ENCODE measurements around the gene SHROOM2.
"Not testable (repeated sequence)": the region's sequence is repeated elsewhere in the genome, so short reads cannot be mapped to it uniquely, and the experiment has no call there.

The SHROOM2 gene

GRCh38 chrX:9797384-9798360 is 11.4 kb downstream of the SHROOM2 start:
- intact Hi-C loops (cut with DNase I; ENCODE audit: low total_unique reads) = no loop called here
- H3K9me3 ChIP-seq = peaks cover 0 to 28% (median 23%) of the 10 kb centered on the region in 3 donors
- no peak overlapping the region for H3K27ac ChIP-seq
- H3K4me3 ChIP-seq = no peak overlapping the region
- DNase-seq = no peak
- H3K4me1 ChIP-seq = no peaks in the 10 kb centered on the region
- TF ChIP-seq, protein P1, sequence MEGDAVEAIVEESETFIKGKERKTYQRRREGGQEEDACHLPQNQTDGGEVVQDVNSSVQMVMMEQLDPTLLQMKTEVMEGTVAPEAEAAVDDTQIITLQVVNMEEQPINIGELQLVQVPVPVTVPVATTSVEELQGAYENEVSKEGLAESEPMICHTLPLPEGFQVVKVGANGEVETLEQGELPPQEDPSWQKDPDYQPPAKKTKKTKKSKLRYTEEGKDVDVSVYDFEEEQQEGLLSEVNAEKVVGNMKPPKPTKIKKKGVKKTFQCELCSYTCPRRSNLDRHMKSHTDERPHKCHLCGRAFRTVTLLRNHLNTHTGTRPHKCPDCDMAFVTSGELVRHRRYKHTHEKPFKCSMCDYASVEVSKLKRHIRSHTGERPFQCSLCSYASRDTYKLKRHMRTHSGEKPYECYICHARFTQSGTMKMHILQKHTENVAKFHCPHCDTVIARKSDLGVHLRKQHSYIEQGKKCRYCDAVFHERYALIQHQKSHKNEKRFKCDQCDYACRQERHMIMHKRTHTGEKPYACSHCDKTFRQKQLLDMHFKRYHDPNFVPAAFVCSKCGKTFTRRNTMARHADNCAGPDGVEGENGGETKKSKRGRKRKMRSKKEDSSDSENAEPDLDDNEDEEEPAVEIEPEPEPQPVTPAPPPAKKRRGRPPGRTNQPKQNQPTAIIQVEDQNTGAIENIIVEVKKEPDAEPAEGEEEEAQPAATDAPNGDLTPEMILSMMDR (IDR thresholded peaks at IDR 0.05) = no peak
- no peaks in the 10 kb centered on the region for H3K27me3 ChIP-seq
- H3K36me3 ChIP-seq = no peaks in the 10 kb centered on the region

- no peak overlapping the region for H3K27ac ChIP-seq
- no peaks in the 10 kb centered on the region for H3K36me3 ChIP-seq
- intact Hi-C loops (cut with DNase I; ENCODE audit: low total_unique reads) = no loop called here
- peaks cover 0 to 17% (median 8%) of the 10 kb centered on the region in 3 donors for H3K9me3 ChIP-seq
- TF ChIP-seq, protein P1 (IDR thresholded peaks at IDR 0.05) = no peak
- no peak for DNase-seq
- no peaks in the 10 kb centered on the region for H3K27me3 ChIP-seq
- no peak overlapping the region for H3K4me3 ChIP-seq
- no peaks in the 10 kb centered on the region for H3K4me1 ChIP-seq
Observed at GRCh38 chrX:9802737-9803136, 16.5 kb downstream of the SHROOM2 start.

GRCh38 chrX:9804444-9804843 is 18.2 kb downstream of the SHROOM2 start:
- TF ChIP-seq, protein P1 (IDR thresholded peaks at IDR 0.05) = no peak
- Histone ChIP-seq H3K36me3 (no peaks in the 10 kb centered on the region), H3K4me3 (no peak overlapping the region), H3K27ac (no peak overlapping the region), H3K9me3 (peaks cover 0 to 17% (median 8%) of the 10 kb centered on the region in 3 donors), H3K4me1 (no peaks in the 10 kb centered on the region), H3K27me3 (no peaks in the 10 kb centered on the region)
- DNase-seq = no peak
- intact Hi-C loops (cut with DNase I; ENCODE audit: low total_unique reads) = no loop called here

- no peaks in the 10 kb centered on the region for H3K4me1 ChIP-seq
- TF ChIP-seq, protein P1 (IDR thresholded peaks at IDR 0.05) = no peak
- no peak overlapping the region for H3K4me3 ChIP-seq
- H3K36me3 ChIP-seq = no peaks in the 10 kb centered on the region
- intact Hi-C loops (cut with DNase I; ENCODE audit: low total_unique reads) = no loop called here
- DNase-seq = no peak
- H3K27me3 ChIP-seq = no peaks in the 10 kb centered on the region
- H3K9me3 ChIP-seq = peaks cover 0 to 4% (median 0%) of the 10 kb centered on the region in 3 donors
- no peak overlapping the region for H3K27ac ChIP-seq
Observed at GRCh38 chrX:9805956-9806355, 19.7 kb downstream of the SHROOM2 start.

- H3K4me1 ChIP-seq = no peaks in the 10 kb centered on the region
- no peaks in the 10 kb centered on the region for H3K36me3 ChIP-seq
- no peak overlapping the region for H3K4me3 ChIP-seq
- H3K27ac ChIP-seq = no peak overlapping the region
- TF ChIP-seq, protein P1 (IDR thresholded peaks at IDR 0.05) = no peak
- no peaks in the 10 kb centered on the region for H3K27me3 ChIP-seq
- intact Hi-C loops (cut with DNase I; ENCODE audit: low total_unique reads) = no loop called here
- DNase-seq = no peak
- no peaks in the 10 kb centered on the region for H3K9me3 ChIP-seq
Observed at GRCh38 chrX:9807355-9808182, 21.3 kb downstream of the SHROOM2 start.

DNA sequence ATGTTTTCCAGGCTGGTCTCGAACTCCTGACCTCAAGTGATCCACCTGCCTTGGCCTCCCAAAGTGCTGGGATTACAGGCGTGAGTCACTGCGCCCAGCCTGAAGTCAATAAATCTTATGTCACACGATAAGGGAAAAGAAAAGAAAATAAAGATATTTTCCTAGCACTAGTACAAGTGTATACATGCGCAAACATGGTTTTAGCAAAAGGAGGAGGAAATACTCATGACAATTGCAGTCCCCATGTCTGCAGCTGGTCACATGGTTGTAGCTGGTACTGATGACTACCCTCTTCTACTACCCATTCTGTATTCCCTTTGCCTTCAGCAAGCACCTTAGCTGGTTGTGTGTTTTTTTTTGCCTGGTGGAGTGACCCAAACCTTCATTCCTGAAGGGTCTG is 23.6 kb downstream of the SHROOM2 start:
- H3K9me3 ChIP-seq; H3K4me1 ChIP-seq; DNase-seq; intact Hi-C loops (cut with DNase I; ENCODE audit: low total_unique reads); H3K36me3 ChIP-seq; H3K27ac ChIP-seq; H3K27me3 ChIP-seq; H3K4me3 ChIP-seq: not testable (repeated sequence)

DNA sequence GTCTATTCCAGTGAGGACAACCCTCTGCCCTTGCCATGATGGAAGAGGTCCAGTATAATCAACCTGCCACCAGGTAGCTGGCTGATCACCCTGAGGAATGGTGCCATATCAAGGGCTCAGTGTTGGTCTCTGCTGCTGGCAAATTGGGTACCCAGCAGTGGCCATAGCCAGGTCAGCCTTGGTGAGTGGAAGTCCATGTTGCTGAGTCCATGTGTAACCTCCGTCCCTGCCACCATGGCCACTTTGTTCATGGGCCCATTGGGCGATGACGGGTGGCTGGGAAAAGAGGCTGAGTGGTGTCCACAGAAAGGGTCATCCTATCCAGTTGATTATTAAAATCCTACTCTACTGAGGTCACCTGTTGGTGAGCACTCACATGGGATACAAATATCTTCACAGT is 24.9 kb downstream of the SHROOM2 start:
- DNase-seq, H3K9me3 ChIP-seq: not testable (repeated sequence)

More for the DNA sequence above, 24.9 kb downstream of the SHROOM2 start:
- H3K36me3 ChIP-seq; H3K27me3 ChIP-seq; H3K4me1 ChIP-seq; H3K4me3 ChIP-seq; H3K27ac ChIP-seq; intact Hi-C loops (cut with DNase I; ENCODE audit: low total_unique reads): not testable (repeated sequence)
